SK-N-SH (cell line): Measurements from ENCODE around the gene ANKRD33B. TPM values are rescaled to one million over a fixed set of nuclear protein-coding genes. Genes with fewer than 3 reads are reported as not detected.

Experiments
- CTCF ChIA-PET: fragments of 300-600, 350-600 bp; formaldehyde crosslinking; extraction: SDS; loops from one replicate; lab custom pipeline; 2021; lab: Yijun Ruan, JAX
- POLR2A ChIA-PET: fragments of 350-600 bp; sonication (Branson Sonifier 250); formaldehyde crosslinking; extraction: SDS; loops from one replicate; lab custom pipeline; 2020; ENCODE audit warnings: antibody characterized with exemption, inconsistent platforms; lab: Yijun Ruan, JAX
- DNase-seq: peaks from one replicate; pipeline ENCODE4 v3.0.0; 2012
- H2AFZ ChIP-seq: fragments of 200-600 bp; sonication (generic); 2 replicates; pipeline ENCODE4 v1.8.1; 2016; ENCODE audit warnings: antibody characterized with exemption, mild to moderate bottlenecking, low read depth
- H3F3A ChIP-seq: fragments of 200-600 bp; sonication (generic); replicated peaks from 2 replicates; pipeline ENCODE3; 2016; ENCODE audit warnings: antibody characterized with exemption, mild to moderate bottlenecking; ENCODE audit not compliant: insufficient read depth
- H3K27ac ChIP-seq, 2 experiments: fragments of 200-500 bp in 1 of 2; fragments of 200-600 bp in 1 of 2; sonication (Bioruptor generic) in 1 of 2; sonication (generic), shearing (Covaris generic) in 1 of 2; 2 replicates each; pipeline versions ENCODE4 v1.5.1 to v1.6.1; 2014 to 2016; ENCODE audit warnings: low read depth in 2 of 2, inconsistent platforms in 1 of 2, low read length in 1 of 2, mild to moderate bottlenecking in 1 of 2, mixed read lengths in 1 of 2
- H3K27me3 ChIP-seq: fragments of 200-600 bp; sonication (generic), shearing (Covaris generic); 2 replicates; pipeline ENCODE4 v1.6.1; 2016; ENCODE audit warnings: mixed run types; ENCODE audit not compliant: insufficient read depth
- H3K36me3 ChIP-seq, 2 experiments: fragments of 200-500 bp in 1 of 2; fragments of 200-600 bp in 1 of 2; sonication (Bioruptor generic) in 1 of 2; sonication (generic) in 1 of 2; replicated peaks in 1 of 2; 2 replicates each; pipeline versions ENCODE3 to v1.5.1; 2014 to 2016; ENCODE audit warnings: low read length in 1 of 2, mild to moderate bottlenecking in 1 of 2; ENCODE audit not compliant: insufficient read depth in 2 of 2, control insufficient read depth in 1 of 2
- H3K4me1 ChIP-seq, 2 experiments: fragments of 200-500 bp in 1 of 2; fragments of 200-600 bp in 1 of 2; sonication (Bioruptor generic) in 1 of 2; sonication (generic), shearing (Covaris generic) in 1 of 2; 2 replicates each; pipeline versions ENCODE4 v1.5.1 to v1.6.1; 2014 to 2016; ENCODE audit warnings: low read depth in 1 of 2, low read length in 1 of 2, mixed run types in 1 of 2; ENCODE audit not compliant: insufficient read depth in 2 of 2, control insufficient read depth in 1 of 2
- H3K4me2 ChIP-seq: fragments of 200-600 bp; sonication (generic), shearing (Covaris generic); 2 replicates; pipeline ENCODE4 v1.6.1; 2017; ENCODE audit warnings: mixed run types
- H3K4me3 ChIP-seq, 2 experiments: fragments of 200-500 bp in 1 of 2; fragments of 200-600 bp in 1 of 2; sonication (Bioruptor generic) in 1 of 2; sonication (generic), shearing (Covaris generic) in 1 of 2; 2 replicates each; pipeline versions ENCODE4 v1.5.1 to v1.8.1; 2014 to 2016; ENCODE audit warnings: low read depth in 2 of 2, inconsistent platforms in 1 of 2, low read length in 1 of 2, mild to moderate bottlenecking in 1 of 2, mixed read lengths in 1 of 2, moderate library complexity in 1 of 2
- H3K79me2 ChIP-seq: fragments of 200-600 bp; sonication (generic); 2 replicates; pipeline ENCODE4 v1.8.1; 2017; ENCODE audit warnings: mild to moderate bottlenecking; ENCODE audit not compliant: insufficient read depth
- H3K9ac ChIP-seq: fragments of 200-600 bp; sonication (generic); 2 replicates; pipeline ENCODE4 v1.6.1; 2017; ENCODE audit warnings: mixed run types
- H3K9me2 ChIP-seq: fragments of 200-600 bp; sonication (generic); 2 replicates; pipeline ENCODE4 v1.6.1; 2017; ENCODE audit warnings: mixed run types
- H3K9me3 ChIP-seq: fragments of 200-600 bp; sonication (generic); 2 replicates; pipeline ENCODE4 v1.6.1; 2017; ENCODE audit warnings: mixed run types, mild to moderate bottlenecking, moderate library complexity
- H4K20me1 ChIP-seq: fragments of 200-600 bp; sonication (generic); 2 replicates; pipeline ENCODE4 v1.6.1; 2017; ENCODE audit warnings: mild to moderate bottlenecking, mixed run types; ENCODE audit not compliant: insufficient read depth
- EP300 ChIP-seq, 2 experiments: IDR thresholded peaks; 2 replicates each; pipeline versions ENCODE4 v1.4.0 to v1.6.1; 2012; ENCODE audit warnings: borderline replicate concordance in 1 of 2, low read depth in 1 of 2, low read length in 1 of 2
- FOXJ3 ChIP-seq: sonication (generic); formaldehyde crosslinking; IDR thresholded peaks from 2 replicates; pipeline ENCODE4 v1.5.1; 2020; ENCODE audit warnings: mild to moderate bottlenecking, missing genetic modification reagents
- FOXM1 ChIP-seq: IDR thresholded peaks from 2 replicates; pipeline ENCODE4 v1.4.0; 2012; ENCODE audit warnings: low read depth, mild to moderate bottlenecking
- GABPA ChIP-seq: IDR thresholded peaks from 2 replicates; pipeline ENCODE4 v1.4.0; 2012; ENCODE audit warnings: low read depth, mild to moderate bottlenecking
- MAX ChIP-seq: IDR thresholded peaks from 2 replicates; pipeline ENCODE4 v1.4.0; 2012; ENCODE audit warnings: low read depth
- NFIC ChIP-seq: IDR thresholded peaks from 2 replicates; pipeline ENCODE4 v1.4.0; 2012; ENCODE audit warnings: borderline replicate concordance
- NRF1 ChIP-seq: IDR thresholded peaks from 2 replicates; pipeline ENCODE4 v1.6.1; 2012; ENCODE audit warnings: low read depth, mild to moderate bottlenecking, low read length
- POLR2AphosphoS5 ChIP-seq: IDR thresholded peaks from 2 replicates; pipeline ENCODE4 v1.6.1; 2012; ENCODE audit warnings: low read depth, low read length
- RAD21 ChIP-seq: IDR thresholded peaks from 2 replicates; pipeline ENCODE4 v1.6.1; 2012; ENCODE audit warnings: mild to moderate bottlenecking, low read length
- REST ChIP-seq: IDR thresholded peaks from 2 replicates; pipeline ENCODE4 v1.6.1; 2012; ENCODE audit warnings: mild to moderate bottlenecking, low read depth, low read length, moderate library complexity
- RXRA ChIP-seq: IDR thresholded peaks from 2 replicates; pipeline ENCODE4 v1.4.0; 2012; ENCODE audit warnings: low read depth, mild to moderate bottlenecking, borderline replicate concordance
- SIN3A ChIP-seq: IDR thresholded peaks from 2 replicates; pipeline ENCODE4 v1.6.1; 2012; ENCODE audit warnings: low read depth, mild to moderate bottlenecking, low read length, moderate library complexity, borderline replicate concordance
- USF2 ChIP-seq: fragments of 150-350 bp; IDR thresholded peaks from 2 replicates; pipeline ENCODE4 v1.6.1; 2017; ENCODE audit warnings: antibody characterized with exemption, low read length, low read depth, borderline replicate concordance
- YY1 ChIP-seq: IDR thresholded peaks from 2 replicates; pipeline ENCODE4 v1.4.0; 2012; ENCODE audit warnings: low read depth, mild to moderate bottlenecking
- ZBTB33 ChIP-seq: IDR thresholded peaks from 2 replicates; pipeline ENCODE4 v1.4.0; 2012; ENCODE audit warnings: low read depth, borderline replicate concordance
- WGBS: methylation state at CpG from one replicate; pipeline ENCODE4 v1.1.6; 2017; ENCODE audit warnings: low lambda C conversion rate; 5-methylcytosine and 5-hydroxymethylcytosine counted together
- polyA plus RNA-seq, 3 experiments: library from polyadenylated mRNA; depleted of rRNA; stranded (reverse); fragments of >200 nt; gene quantifications; 2 replicates each; pipeline ENCODE4 v1.2.3, GENCODE V29; 2012

The ANKRD33B gene
- polyA plus RNA-seq, 1 of the 3 experiments (the other 2 are of a cell fraction), result 1.8 TPM

- H2AFZ ChIP-seq, result no peak overlapping the region
- H3F3A ChIP-seq, result no peaks in the 10 kb centered on the region
- no peaks in the 10 kb centered on the region for H3K9me3 ChIP-seq
- no peak overlapping the region for H3K4me2 ChIP-seq
- 95% methylated on average over 4 of the region's 9 CpGs for WGBS
- peaks cover 7 to 51% of the 10 kb centered on the region in 2 experiments; a peak in 3 of 4 replicates for H3K4me1 ChIP-seq
- no peak overlapping the region; a peak in 1 of 4 replicates for H3K27ac ChIP-seq
- no peak overlapping the region for H3K9ac ChIP-seq
- H3K27me3 ChIP-seq, result no peaks in the 10 kb centered on the region
- H4K20me1 ChIP-seq, result no peaks in the 10 kb centered on the region
- no peaks in the 10 kb centered on the region for H3K36me3 ChIP-seq
- ChIA-PET CTCF (interaction anchor here (1.1 kb wide), 1 partner anchor 213 kb away, joined by 4 read pairs; no protein-coding TSS in a partner anchor), POLR2A (no interaction called here)
- H3K79me2 ChIP-seq, result no peaks in the 10 kb centered on the region
- no peak for DNase-seq
- H3K9me2 ChIP-seq, result no peaks in the 10 kb centered on the region
- TF ChIP-seq RXRA, result no peak
- no peak for TF ChIP-seq NFIC
- TF ChIP-seq YY1, result no peak
- no peak for TF ChIP-seq ZBTB33
- TF ChIP-seq FOXJ3 (CRISPR knock-in tag), result no peak
- no peak for TF ChIP-seq EP300 (IDR thresholded peaks at IDR 0.05; ENCODE audit: borderline replicate concordance in 1 of 2, low read depth in 1 of 2, low read length in 1 of 2)
- TF ChIP-seq SIN3A, result no peak
- no peak for TF ChIP-seq RAD21
- no peak for TF ChIP-seq NRF1
- no peak for TF ChIP-seq FOXM1
- TF ChIP-seq MAX, result no peak
- TF ChIP-seq POLR2AphosphoS5, result no peak
- TF ChIP-seq GABPA, result no peak
- no peak for TF ChIP-seq REST
- TF ChIP-seq USF2, result no peak
- H3K4me3 ChIP-seq, result no peak overlapping the region
Measured at GRCh38 chr5:10665799-10666198, 101.9 kb downstream of the ANKRD33B start.
